Measurements from ENCODE around the gene MACROD2. TPM values are rescaled to one million over a fixed set of nuclear protein-coding genes. Genes with fewer than 3 reads are reported as not detected.

Gene MACROD2
- total RNA-seq, 4 donors from 2014 or later, result 4.6 to 33.0 (median 8.3) TPM

- DNase-seq, result no peak
- TF ChIP-seq CTCF (IDR thresholded peaks at IDR 0.05) (no peak), POLR2A (IDR thresholded peaks at IDR 0.05) (no peak), POLR2AphosphoS5 (IDR thresholded peaks at IDR 0.05) (no peak), EP300 (IDR thresholded peaks at IDR 0.05; ENCODE audit: low read depth) (no peak)
- Histone ChIP-seq H3K4me1 (peaks cover 0 to 8% (median 0%) of the 10 kb centered on the region in 4 donors), H3K9me3 (no peaks in the 10 kb centered on the region), H3K27me3 (no peaks in the 10 kb centered on the region), H3K27ac (no peak overlapping the region), H3K36me3 (no peaks in the 10 kb centered on the region), H3K4me3 (no peak overlapping the region)
- WGBS, 2 donors (ENCODE audit: low coverage in 1 of 2), result 80 to 88% methylated on average over 5 to 7 of the region's 7 CpGs
- intact Hi-C loops (cut with DNase I; ENCODE audit: low total_unique reads), result no loop called here
- in situ Hi-C loops (cut with MboI; ENCODE audit: low pct_ligation_motif_present in 1 of 4, low pct_unique_long_range_greater_than_20kb in 1 of 4, low sequenced_read_pairs in 3 of 4), result no loop called here
Measured at GRCh38 chr20:15911581-15911980, 1916.3 kb downstream of the MACROD2 start.

- no peaks in the 10 kb centered on the region for H3K36me3 ChIP-seq
- peaks cover 0 to 8% (median 0%) of the 10 kb centered on the region in 4 donors for H3K4me1 ChIP-seq
- TF ChIP-seq EP300 (IDR thresholded peaks at IDR 0.05; ENCODE audit: low read depth) (no peak), POLR2AphosphoS5 (IDR thresholded peaks at IDR 0.05) (no peak), POLR2A (IDR thresholded peaks at IDR 0.05) (no peak), CTCF (IDR thresholded peaks at IDR 0.05) (no peak)
- H3K4me3 ChIP-seq, result no peak overlapping the region
- WGBS, 2 donors (ENCODE audit: low coverage in 1 of 2), result 11 to 22% methylated on average over 3 of the region's 3 CpGs
- in situ Hi-C loops (cut with MboI; ENCODE audit: low pct_ligation_motif_present in 1 of 4, low pct_unique_long_range_greater_than_20kb in 1 of 4, low sequenced_read_pairs in 3 of 4) (no loop called here), intact Hi-C loops (cut with DNase I; ENCODE audit: low total_unique reads) (no loop called here)
- H3K27ac ChIP-seq, result no peak overlapping the region
- H3K27me3 ChIP-seq, result no peaks in the 10 kb centered on the region
- H3K9me3 ChIP-seq, result no peaks in the 10 kb centered on the region
- DNase-seq, result no peak
Measured at GRCh38 chr20:15913391-15914025, 1918.2 kb downstream of the MACROD2 start.

- H3K4me1 ChIP-seq, result peaks cover 0 to 8% (median 0%) of the 10 kb centered on the region in 4 donors
- in situ Hi-C loops (cut with MboI; ENCODE audit: low pct_ligation_motif_present in 1 of 4, low pct_unique_long_range_greater_than_20kb in 1 of 4, low sequenced_read_pairs in 3 of 4), result no loop called here
- no peak overlapping the region for H3K27ac ChIP-seq
- no peaks in the 10 kb centered on the region for H3K9me3 ChIP-seq
- TF ChIP-seq CTCF (IDR thresholded peaks at IDR 0.05) (no peak), POLR2AphosphoS5 (IDR thresholded peaks at IDR 0.05) (no peak), POLR2A (IDR thresholded peaks at IDR 0.05) (no peak), EP300 (IDR thresholded peaks at IDR 0.05; ENCODE audit: low read depth) (no peak)
- H3K27me3 ChIP-seq, result no peaks in the 10 kb centered on the region
- intact Hi-C loops (cut with DNase I; ENCODE audit: low total_unique reads), result no loop called here
- H3K36me3 ChIP-seq, result no peaks in the 10 kb centered on the region
- no peak overlapping the region for H3K4me3 ChIP-seq
- 83 to 89% methylated on average over 5 of the region's 5 CpGs for WGBS, 2 donors (ENCODE audit: low coverage in 1 of 2)
- no peak for DNase-seq
Measured at GRCh38 chr20:15916623-15917022, 1921.3 kb downstream of the MACROD2 start.

- Histone ChIP-seq H3K4me3 (no peak overlapping the region), H3K4me1 (peaks cover 0 to 8% (median 0%) of the 10 kb centered on the region in 4 donors), H3K27me3 (no peaks in the 10 kb centered on the region), H3K27ac (no peak overlapping the region), H3K9me3 (no peaks in the 10 kb centered on the region), H3K36me3 (no peaks in the 10 kb centered on the region)
- 63 to 66% methylated on average over 4 of the region's 4 CpGs for WGBS, 2 donors (ENCODE audit: low coverage in 1 of 2)
- in situ Hi-C loops (cut with MboI; ENCODE audit: low pct_ligation_motif_present in 1 of 4, low pct_unique_long_range_greater_than_20kb in 1 of 4, low sequenced_read_pairs in 3 of 4) (no loop called here), intact Hi-C loops (cut with DNase I; ENCODE audit: low total_unique reads) (no loop called here)
- TF ChIP-seq POLR2AphosphoS5 (IDR thresholded peaks at IDR 0.05) (no peak), CTCF (IDR thresholded peaks at IDR 0.05) (no peak), POLR2A (IDR thresholded peaks at IDR 0.05) (no peak), EP300 (IDR thresholded peaks at IDR 0.05; ENCODE audit: low read depth) (no peak)
- no peak for DNase-seq
Measured at GRCh38 chr20:15917283-15917682, 1922.0 kb downstream of the MACROD2 start.
